Panc1 (cell line): Measurements from ENCODE around the gene C1orf232. TPM values are rescaled to one million over a fixed set of nuclear protein-coding genes. Genes with fewer than 3 reads are reported as not detected.
A peak's percentile ranks its signal among the peaks of the same experiment; 100 is the strongest.

Experiments
- ATAC-seq: fragments of 200-7000 bp; cut with Tn5 transposase; 2 replicates; pipeline ENCODE4 v1.9.1; 2020; ENCODE audit warnings: mild to moderate bottlenecking, moderate library complexity
- BruUV-seq: library from RNA; stranded (reverse); fragments of 400-500 nt; replicated peaks from 2 replicates; lab custom pipeline; 2021; lab: Mats Ljungman, UMichigan
- CTCF ChIA-PET: fragments of 300-600 bp; sonication (Branson Sonifier 250); formaldehyde crosslinking; loops from one replicate; lab custom pipeline; 2022; ENCODE audit warnings: antibody characterized with exemption; lab: Charles Lee
- POLR2A ChIA-PET: fragments of 300-600 bp; sonication (Branson Sonifier 250); formaldehyde crosslinking; loops from one replicate; lab custom pipeline; 2022; ENCODE audit warnings: antibody characterized with exemption; lab: Charles Lee
- DNase-seq: peaks from one replicate; pipeline ENCODE4 v3.0.0-alpha.2; 2010; ENCODE audit warnings: low read depth, low spot score
- H3K27ac ChIP-seq: 2 replicates; pipeline ENCODE4 v1.5.1; 2011; ENCODE audit warnings: mild to moderate bottlenecking, low read length, inconsistent platforms
- H3K27me3 ChIP-seq: fragments of 200-500 bp; sonication (Bioruptor generic); 2 replicates; pipeline ENCODE4 v1.6.0; 2014; ENCODE audit warnings: low read length, inconsistent platforms; ENCODE audit not compliant: control insufficient read depth, insufficient read depth
- H3K36me3 ChIP-seq: fragments of 200-500 bp; sonication (Bioruptor generic); 2 replicates; pipeline ENCODE4 v1.5.1; 2014; ENCODE audit warnings: inconsistent platforms, mild to moderate bottlenecking, low read length, moderate library complexity; ENCODE audit not compliant: control insufficient read depth, insufficient read depth
- H3K4me1 ChIP-seq: 2 replicates; pipeline ENCODE4 v1.5.1; 2011; ENCODE audit warnings: inconsistent platforms, mild to moderate bottlenecking, low read length, moderate library complexity; ENCODE audit not compliant: control insufficient read depth, insufficient read depth
- H3K4me3 ChIP-seq, 2 experiments: 2 replicates each; pipeline ENCODE4 v1.5.1; 2011 to 2012; ENCODE audit warnings: low read depth in 2 of 2, low read length in 2 of 2, mild to moderate bottlenecking in 2 of 2, inconsistent platforms in 1 of 2, moderate library complexity in 1 of 2
- H3K9me3 ChIP-seq: fragments of 200-500 bp; sonication (Bioruptor generic); 2 replicates; pipeline ENCODE4 v1.5.1; 2014; ENCODE audit warnings: low read depth, mild to moderate bottlenecking, inconsistent platforms, low read length, moderate library complexity; ENCODE audit not compliant: control insufficient read depth, insufficient read depth
- CTCF ChIP-seq: fragments of 450-650 bp; IDR thresholded peaks from 2 replicates; pipeline ENCODE4 v1.5.1; 2017; ENCODE audit warnings: mild to moderate bottlenecking
- POLR2AphosphoS5 ChIP-seq: IDR thresholded peaks from 2 replicates; pipeline ENCODE4 v1.6.1; 2012; ENCODE audit warnings: mild to moderate bottlenecking, low read depth, low read length, moderate library complexity
- REST ChIP-seq, 2 experiments: IDR thresholded peaks; 2 replicates each; pipeline ENCODE4 v1.6.1; 2011 to 2012; ENCODE audit warnings: low read depth in 2 of 2, control low read depth in 1 of 2, low read length in 1 of 2, mild to moderate bottlenecking in 1 of 2, moderate library complexity in 1 of 2; ENCODE audit not compliant: insufficient read depth in 1 of 2
- SIN3A ChIP-seq: IDR thresholded peaks from 2 replicates; pipeline ENCODE4 v1.6.1; 2012; ENCODE audit warnings: low read depth, mild to moderate bottlenecking, low read length, moderate library complexity, borderline replicate concordance; ENCODE audit not compliant: insufficient read depth
- TCF7L2 ChIP-seq: IDR thresholded peaks from 2 replicates; pipeline ENCODE4 v1.6.1; 2011; ENCODE audit warnings: mild to moderate bottlenecking, low read depth, low read length, inconsistent platforms
- in situ Hi-C: cut with HindIII; loops from 2 replicates; pipeline ENCODE4 v1.10.0; 2016; ENCODE audit warnings: low sequenced_read_pairs, low pct_unique_long_range_greater_than_20kb
- intact Hi-C: fragments of 100-400 bp; cut with micrococcal nuclease; formaldehyde crosslinking; loops from one replicate; pipeline ENCODE4 v1.10.0; 2022; ENCODE audit not compliant: unreplicated experiment
- total RNA-seq: library from RNA; stranded (reverse); gene quantifications from one replicate; pipeline ENCODE4 v1.2.1, GENCODE V29; 2021; ENCODE audit not compliant: unreplicated experiment

C1orf232 gene
- total RNA-seq, 1 experiment from 2014 or later, result not detected

- Histone ChIP-seq H3K4me1 (peaks cover 10% of the 10 kb centered on the region), H3K9me3 (no peaks in the 10 kb centered on the region), H3K4me3 (no peak overlapping the region), H3K27me3 (no peaks in the 10 kb centered on the region), H3K27ac (no peak overlapping the region), H3K36me3 (no peaks in the 10 kb centered on the region; the same call in 1 of the 2 replicates)
- DNase-seq (no peak), ATAC-seq (no peak)
- BruUV-seq, result no TSS peak
- TF ChIP-seq POLR2AphosphoS5 (no peak), TCF7L2 (no peak), REST (IDR thresholded peaks at IDR 0.05; ENCODE audit: insufficient read depth in 1 of 2, low read depth in 2 of 2, low read length in 1 of 2) (no peak), CTCF (no peak), SIN3A (no peak)
- POLR2A ChIA-PET, result interaction anchor here (0.6 kb wide), 1 partner anchor 54 kb away, joined by 8 read pairs; no protein-coding TSS in a partner anchor
- CTCF ChIA-PET, result no interaction called here
- in situ Hi-C loops, result no loop called here
- intact Hi-C loops, result no loop called here
These were observed 6.6 kb upstream of the C1orf232 start for GRCh38 chr1:26175346-26175745.

GRCh38 chr1:26171084-26172072 is 2.6 kb upstream of the C1orf232 start, which contains the start of gene ZNF593OS:
ZNF593OS (minus strand) TSS chr1:26171832; CDS start chr1:26171661, 171 bp downstream.
- Histone ChIP-seq H3K36me3 (no peaks in the 10 kb centered on the region; the same call in 1 of the 2 replicates), H3K27me3 (no peaks in the 10 kb centered on the region), H3K9me3 (no peaks in the 10 kb centered on the region), H3K4me3 (peak within 1 kb of the TSS; percentile 87 to 95), H3K4me1 (peaks cover 17% of the 10 kb centered on the region), H3K27ac (peak within 1 kb of the TSS; percentile 93)
- TF ChIP-seq POLR2AphosphoS5 (no peak), SIN3A (no peak), TCF7L2 (no peak), CTCF (no peak), REST (IDR thresholded peaks at IDR 0.05; ENCODE audit: insufficient read depth in 1 of 2, low read depth in 2 of 2, low read length in 1 of 2) (no peak)
- ATAC-seq (no peak), DNase-seq (no peak)
- ChIA-PET POLR2A (interaction anchor here (0.6 kb wide), 1 partner anchor 52 kb away, joined by 4 read pairs; no protein-coding TSS in a partner anchor), CTCF (no interaction called here)
- no TSS peak for BruUV-seq
- intact Hi-C loops (no loop called here), in situ Hi-C loops (no loop called here)
